Activated CD4-positive, alpha-beta memory T cell treated with anti-CD3 and anti-CD28 coated beads for 36 hours (primary cell): ENCODE results near the gene KCNMB2. TPM values are rescaled to one million over a fixed set of nuclear protein-coding genes. Genes with fewer than 3 reads are reported as not detected.

Experiments used
- CTCF ChIA-PET: fragments of 350-600 bp; sonication (Branson Sonifier 250); formaldehyde crosslinking; loops from one replicate; lab custom pipeline; 2021; ENCODE audit warnings: antibody characterized with exemption, inconsistent platforms; lab: Charles Lee
- POLR2A ChIA-PET: fragments of 350-600 bp; sonication (Branson Sonifier 250); formaldehyde crosslinking; loops from one replicate; lab custom pipeline; 2021; ENCODE audit warnings: antibody characterized with exemption; lab: Charles Lee
- DNase-seq: peaks from one replicate; pipeline ENCODE4 v3.0.0-alpha.2; 2020
- H3K27ac Mint-ChIP-seq: one replicate; pipeline ENCODE4 v1.8.0; 2021; ENCODE audit warnings: mixed read lengths
- H3K27me3 Mint-ChIP-seq: one replicate; pipeline ENCODE4 v1.8.0; 2021; ENCODE audit warnings: mixed read lengths
- H3K36me3 Mint-ChIP-seq: one replicate; pipeline ENCODE4 v1.8.0; 2021; ENCODE audit warnings: mixed read lengths
- H3K4me1 Mint-ChIP-seq: one replicate; pipeline ENCODE4 v1.8.0; 2021; ENCODE audit warnings: low read depth, mixed read lengths
- H3K4me3 Mint-ChIP-seq: one replicate; pipeline ENCODE4 v1.8.0; 2021; ENCODE audit warnings: mild to moderate bottlenecking, mixed read lengths
- H3K9me3 Mint-ChIP-seq: one replicate; pipeline ENCODE4 v1.8.0; 2021; ENCODE audit warnings: mixed read lengths
- intact Hi-C: fragments of 100-400 bp; cut with micrococcal nuclease; formaldehyde crosslinking; loops from one replicate; pipeline ENCODE4 v1.15.1; 2023
- total RNA-seq, 2 experiments: library from RNA; stranded (reverse); gene quantifications; one replicate each; pipeline ENCODE4 v1.2.3, GENCODE V29; 2021

Gene KCNMB2
- total RNA-seq, 2 experiments from 2014 or later = not detected

- DNase-seq = no peak
- H3K36me3 Mint-ChIP-seq = no peaks in the 10 kb centered on the region
- ChIA-PET CTCF (no interaction called here), POLR2A (no interaction called here)
- no peak overlapping the region for H3K27ac Mint-ChIP-seq
- no peaks in the 10 kb centered on the region for H3K9me3 Mint-ChIP-seq
- H3K4me3 Mint-ChIP-seq = no peak overlapping the region
- H3K4me1 Mint-ChIP-seq = no peaks in the 10 kb centered on the region
- intact Hi-C loops = no loop called here
- H3K27me3 Mint-ChIP-seq = peaks cover 3% of the 10 kb centered on the region
Measured at GRCh38 chr3:178560759-178561158, 24.5 kb downstream of the KCNMB2 start.

- intact Hi-C loops = no loop called here
- no peaks in the 10 kb centered on the region for H3K9me3 Mint-ChIP-seq
- no peaks in the 10 kb centered on the region for H3K4me1 Mint-ChIP-seq
- CTCF ChIA-PET = no interaction called here
- H3K27ac Mint-ChIP-seq = no peak overlapping the region
- no peaks in the 10 kb centered on the region for H3K36me3 Mint-ChIP-seq
- POLR2A ChIA-PET = no interaction called here
- H3K27me3 Mint-ChIP-seq = peaks cover 3% of the 10 kb centered on the region
- no peak for DNase-seq
- no peak overlapping the region for H3K4me3 Mint-ChIP-seq
Measured at GRCh38 chr3:178561239-178561638, 25.0 kb downstream of the KCNMB2 start.

GRCh38 chr3:178562143-178562946, 26.1 kb downstream of the KCNMB2 start:
- intact Hi-C loops = no loop called here
- Mint-ChIP-seq H3K27me3 (peaks cover 3% of the 10 kb centered on the region), H3K36me3 (no peaks in the 10 kb centered on the region), H3K4me1 (no peaks in the 10 kb centered on the region), H3K27ac (no peak overlapping the region), H3K4me3 (no peak overlapping the region), H3K9me3 (no peaks in the 10 kb centered on the region)
- POLR2A ChIA-PET = no interaction called here
- CTCF ChIA-PET = no interaction called here
- DNase-seq = no peak

GRCh38 chr3:178562947-178563232, 26.7 kb downstream of the KCNMB2 start:
- POLR2A ChIA-PET = no interaction called here
- Mint-ChIP-seq H3K4me3 (no peak overlapping the region), H3K27me3 (peaks cover 3% of the 10 kb centered on the region), H3K9me3 (no peaks in the 10 kb centered on the region), H3K36me3 (no peaks in the 10 kb centered on the region), H3K27ac (no peak overlapping the region), H3K4me1 (no peaks in the 10 kb centered on the region)
- no peak for DNase-seq
- CTCF ChIA-PET = no interaction called here
- intact Hi-C loops = no loop called here

GRCh38 chr3:178567611-178568010, 31.4 kb downstream of the KCNMB2 start:
- no peak overlapping the region for H3K4me3 Mint-ChIP-seq
- H3K9me3 Mint-ChIP-seq = no peaks in the 10 kb centered on the region
- intact Hi-C loops = no loop called here
- no peak for DNase-seq
- H3K36me3 Mint-ChIP-seq = no peaks in the 10 kb centered on the region
- H3K27me3 Mint-ChIP-seq = peaks cover 2% of the 10 kb centered on the region
- H3K4me1 Mint-ChIP-seq = no peaks in the 10 kb centered on the region
- H3K27ac Mint-ChIP-seq = no peak overlapping the region
- ChIA-PET POLR2A (no interaction called here), CTCF (no interaction called here)

GRCh38 chr3:178568155-178568731, 32.0 kb downstream of the KCNMB2 start:
- no peak for DNase-seq
- POLR2A ChIA-PET = no interaction called here
- no peaks in the 10 kb centered on the region for H3K4me1 Mint-ChIP-seq
- intact Hi-C loops = no loop called here
- CTCF ChIA-PET = no interaction called here
- H3K27ac Mint-ChIP-seq = no peak overlapping the region
- no peaks in the 10 kb centered on the region for H3K36me3 Mint-ChIP-seq
- H3K27me3 Mint-ChIP-seq = peaks cover 2% of the 10 kb centered on the region
- no peak overlapping the region for H3K4me3 Mint-ChIP-seq
- H3K9me3 Mint-ChIP-seq = no peaks in the 10 kb centered on the region

- H3K4me1 Mint-ChIP-seq = no peaks in the 10 kb centered on the region
Measured at GRCh38 chr3:178568911-178569310, 32.7 kb downstream of the KCNMB2 start.

GRCh38 chr3:178569826-178570225, 33.6 kb downstream of the KCNMB2 start:
- Mint-ChIP-seq H3K27me3 (peaks cover 2% of the 10 kb centered on the region), H3K36me3 (no peaks in the 10 kb centered on the region), H3K9me3 (no peaks in the 10 kb centered on the region), H3K4me1 (no peaks in the 10 kb centered on the region), H3K4me3 (no peak overlapping the region), H3K27ac (no peak overlapping the region)
- DNase-seq = no peak
- ChIA-PET CTCF (no interaction called here), POLR2A (interaction anchor here (0.6 kb wide), 1 partner anchor 162 kb away, joined by 3 read pairs; no protein-coding TSS in a partner anchor)
- intact Hi-C loops = no loop called here

More at GRCh38 chr3:178568911-178569310, 32.7 kb downstream of the KCNMB2 start:
- Mint-ChIP-seq H3K4me3 (no peak overlapping the region), H3K27me3 (peaks cover 2% of the 10 kb centered on the region), H3K9me3 (no peaks in the 10 kb centered on the region), H3K27ac (no peak overlapping the region), H3K36me3 (no peaks in the 10 kb centered on the region)
- CTCF ChIA-PET = no interaction called here
- no peak for DNase-seq
- POLR2A ChIA-PET = no interaction called here
- intact Hi-C loops = no loop called here

GRCh38 chr3:178583963-178584575, 47.8 kb downstream of the KCNMB2 start:
- H3K9me3 Mint-ChIP-seq = peaks cover 20% of the 10 kb centered on the region
- H3K27me3 Mint-ChIP-seq = no peaks in the 10 kb centered on the region
- ChIA-PET POLR2A (no interaction called here), CTCF (no interaction called here)
- H3K4me1 Mint-ChIP-seq = no peaks in the 10 kb centered on the region
- intact Hi-C loops = no loop called here
- no peaks in the 10 kb centered on the region for H3K36me3 Mint-ChIP-seq
- no peak for DNase-seq
- H3K27ac Mint-ChIP-seq = no peak overlapping the region
- no peak overlapping the region for H3K4me3 Mint-ChIP-seq

- H3K27me3 Mint-ChIP-seq = peaks cover 2% of the 10 kb centered on the region
- no peak for DNase-seq
- no peak overlapping the region for H3K27ac Mint-ChIP-seq
- peaks cover 13% of the 10 kb centered on the region for H3K9me3 Mint-ChIP-seq
- H3K4me1 Mint-ChIP-seq = no peaks in the 10 kb centered on the region
- CTCF ChIA-PET = no interaction called here
- H3K4me3 Mint-ChIP-seq = no peak overlapping the region
- POLR2A ChIA-PET = no interaction called here
- intact Hi-C loops = no loop called here
- no peaks in the 10 kb centered on the region for H3K36me3 Mint-ChIP-seq
Measured at GRCh38 chr3:178584722-178585380, 48.6 kb downstream of the KCNMB2 start.

GRCh38 chr3:178585454-178585853, 49.2 kb downstream of the KCNMB2 start:
- H3K4me1 Mint-ChIP-seq = no peaks in the 10 kb centered on the region
- H3K9me3 Mint-ChIP-seq = peaks cover 9% of the 10 kb centered on the region
- no peak for DNase-seq
- no peaks in the 10 kb centered on the region for H3K36me3 Mint-ChIP-seq
- H3K27ac Mint-ChIP-seq = no peak overlapping the region
- intact Hi-C loops = no loop called here
- peaks cover 2% of the 10 kb centered on the region for H3K27me3 Mint-ChIP-seq
- CTCF ChIA-PET = no interaction called here
- no peak overlapping the region for H3K4me3 Mint-ChIP-seq
- POLR2A ChIA-PET = no interaction called here

GRCh38 chr3:178586076-178586475, 49.8 kb downstream of the KCNMB2 start:
- intact Hi-C loops = no loop called here
- peaks cover 2% of the 10 kb centered on the region for H3K9me3 Mint-ChIP-seq
- H3K4me3 Mint-ChIP-seq = no peak overlapping the region
- CTCF ChIA-PET = no interaction called here
- no peak overlapping the region for H3K27ac Mint-ChIP-seq
- peaks cover 2% of the 10 kb centered on the region for H3K27me3 Mint-ChIP-seq
- POLR2A ChIA-PET = no interaction called here
- DNase-seq = no peak
- no peaks in the 10 kb centered on the region for H3K4me1 Mint-ChIP-seq
- H3K36me3 Mint-ChIP-seq = no peaks in the 10 kb centered on the region
